Activated CD4-positive, alpha-beta T cell treated with anti-CD3 and anti-CD28 coated beads, Interleukin-2, amount 10 ng/mL, durations not matched to agents 24 days and 14 days (primary cell): ENCODE measurements around the gene GPR31. TPM values are rescaled to one million over a fixed set of nuclear protein-coding genes. Genes with fewer than 3 reads are reported as not detected.

Experiments
- DNase-seq: peaks from one replicate; pipeline ENCODE4 v3.0.0; 2022
- H3K27ac Mint-ChIP-seq: one replicate; pipeline ENCODE4 v1.8.0; 2022; ENCODE audit warnings: mild to moderate bottlenecking, mixed read lengths
- H3K27me3 Mint-ChIP-seq: one replicate; pipeline ENCODE4 v1.8.0; 2022; ENCODE audit warnings: mixed read lengths
- H3K36me3 Mint-ChIP-seq: one replicate; pipeline ENCODE4 v1.8.0; 2022; ENCODE audit warnings: low read depth, mild to moderate bottlenecking, mixed read lengths
- H3K4me1 Mint-ChIP-seq: one replicate; pipeline ENCODE4 v1.8.0; 2021; ENCODE audit warnings: mixed read lengths
- H3K4me3 Mint-ChIP-seq: one replicate; pipeline ENCODE4 v1.8.0; 2022; ENCODE audit warnings: mild to moderate bottlenecking, moderate library complexity, mixed read lengths
- H3K9me3 Mint-ChIP-seq: one replicate; pipeline ENCODE4 v1.8.0; 2021; ENCODE audit warnings: mixed read lengths
- intact Hi-C: fragments of 100-400 bp; cut with micrococcal nuclease; formaldehyde crosslinking; loops from one replicate; pipeline ENCODE4 v1.15.1; 2023
- total RNA-seq: library from RNA; stranded (reverse); gene quantifications from 2 replicates; pipeline ENCODE4 v1.2.3, GENCODE V29; 2022

Gene GPR31
- total RNA-seq, 1 donor from 2014 or later: not detected

- intact Hi-C loops: no loop called here
Measured at GRCh38 chr6:167140589-167141474, 16.9 kb downstream of the GPR31 start.

GRCh38 chr6:167139761-167140160, 18.0 kb downstream of the GPR31 start:
- no peak overlapping the region for H3K27ac Mint-ChIP-seq
- no peak for DNase-seq
- peaks cover 5% of the 10 kb centered on the region for H3K27me3 Mint-ChIP-seq
- no peaks in the 10 kb centered on the region for H3K36me3 Mint-ChIP-seq
- H3K9me3 Mint-ChIP-seq: no peaks in the 10 kb centered on the region
- intact Hi-C loops: no loop called here
- H3K4me1 Mint-ChIP-seq: peaks cover 3% of the 10 kb centered on the region
- H3K4me3 Mint-ChIP-seq: no peak overlapping the region

More at GRCh38 chr6:167140589-167141474, 16.9 kb downstream of the GPR31 start:
- Mint-ChIP-seq H3K9me3 (no peaks in the 10 kb centered on the region), H3K27me3 (peaks cover 5% of the 10 kb centered on the region), H3K27ac (no peak overlapping the region), H3K36me3 (no peaks in the 10 kb centered on the region), H3K4me3 (no peak overlapping the region), H3K4me1 (peaks cover 3% of the 10 kb centered on the region)
- DNase-seq: no peak

GRCh38 chr6:167137881-167138280, 19.9 kb downstream of the GPR31 start:
- H3K9me3 Mint-ChIP-seq: no peaks in the 10 kb centered on the region
- no peak overlapping the region for H3K27ac Mint-ChIP-seq
- no peak for DNase-seq
- no peaks in the 10 kb centered on the region for H3K36me3 Mint-ChIP-seq
- H3K27me3 Mint-ChIP-seq: peaks cover 5% of the 10 kb centered on the region
- intact Hi-C loops: no loop called here
- no peak overlapping the region for H3K4me3 Mint-ChIP-seq
- H3K4me1 Mint-ChIP-seq: peaks cover 3% of the 10 kb centered on the region

GRCh38 chr6:167137081-167137480, 20.7 kb downstream of the GPR31 start:
- Mint-ChIP-seq H3K9me3 (no peaks in the 10 kb centered on the region), H3K27ac (no peak overlapping the region), H3K4me1 (peaks cover under 1% of the 10 kb centered on the region), H3K27me3 (peaks cover 5% of the 10 kb centered on the region), H3K4me3 (no peak overlapping the region), H3K36me3 (no peaks in the 10 kb centered on the region)
- DNase-seq: no peak
- intact Hi-C loops: no loop called here

- Mint-ChIP-seq H3K4me1 (no peaks in the 10 kb centered on the region), H3K27ac (no peak overlapping the region), H3K9me3 (no peaks in the 10 kb centered on the region), H3K27me3 (peaks cover 5% of the 10 kb centered on the region), H3K4me3 (no peak overlapping the region), H3K36me3 (no peaks in the 10 kb centered on the region)
- DNase-seq: no peak
- intact Hi-C loops: no loop called here
Measured at GRCh38 chr6:167136376-167136775, 21.4 kb downstream of the GPR31 start.

- H3K27me3 Mint-ChIP-seq: peaks cover 5% of the 10 kb centered on the region
- DNase-seq: no peak
- no peak overlapping the region for H3K4me3 Mint-ChIP-seq
- no peaks in the 10 kb centered on the region for H3K36me3 Mint-ChIP-seq
- H3K27ac Mint-ChIP-seq: no peak overlapping the region
- intact Hi-C loops: no loop called here
- no peaks in the 10 kb centered on the region for H3K4me1 Mint-ChIP-seq
- no peaks in the 10 kb centered on the region for H3K9me3 Mint-ChIP-seq
Measured at GRCh38 chr6:167134448-167135328, 23.1 kb downstream of the GPR31 start.

DNA sequence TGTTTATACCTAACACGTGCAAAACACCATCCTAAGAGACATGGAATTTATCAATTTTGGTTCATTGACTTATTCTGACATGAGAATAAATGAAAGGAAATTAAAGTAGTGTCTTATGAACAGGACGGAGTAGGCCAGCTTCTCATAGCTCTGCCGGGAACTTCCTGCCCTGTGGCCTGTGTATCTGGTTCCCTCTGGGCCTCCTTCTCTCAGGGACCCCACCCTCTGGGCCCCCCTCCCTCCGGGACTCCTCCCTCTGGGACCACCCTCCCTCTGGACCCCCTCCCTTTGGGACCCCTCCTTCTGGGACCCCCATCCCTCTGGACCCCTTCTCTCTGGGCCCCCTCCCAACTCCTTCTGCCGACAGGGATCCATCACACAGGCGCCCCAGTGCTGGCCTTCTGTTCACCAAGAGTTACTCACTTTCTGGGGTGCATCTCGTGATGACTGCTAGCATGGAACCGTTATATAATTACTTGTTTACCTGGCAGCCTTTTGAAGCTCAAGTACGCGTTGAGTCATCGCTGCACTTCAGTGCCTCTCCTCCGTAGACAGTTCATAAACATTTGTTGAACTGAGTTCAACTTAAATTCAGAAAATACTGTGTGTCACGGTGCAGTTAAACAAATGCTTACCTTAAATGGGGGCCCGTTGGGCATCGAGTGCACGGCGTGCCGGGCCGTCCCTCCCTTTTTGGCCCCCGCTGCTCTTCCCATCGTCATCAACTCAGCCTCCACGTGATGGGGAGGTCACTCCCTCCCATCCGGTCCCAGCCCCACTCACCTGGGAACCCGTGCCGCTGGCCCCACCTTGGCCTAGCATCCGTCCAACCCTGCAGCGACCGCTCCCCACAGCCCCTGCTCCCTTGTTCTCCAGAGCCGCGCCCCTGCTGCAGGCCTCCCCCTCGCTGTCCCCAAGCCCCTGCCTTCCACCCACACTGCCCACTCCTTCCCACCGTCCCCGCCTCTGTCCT, 26.8 kb downstream of the GPR31 start:
- Mint-ChIP-seq H3K9me3 (peaks cover 4% of the 10 kb centered on the region), H3K36me3 (no peaks in the 10 kb centered on the region), H3K27me3 (no peaks in the 10 kb centered on the region), H3K27ac (no peak overlapping the region), H3K4me3 (no peak overlapping the region), H3K4me1 (no peaks in the 10 kb centered on the region)
- DNase-seq: no peak
- intact Hi-C loops: no loop called here

GRCh38 chr6:167130008-167130677, 27.6 kb downstream of the GPR31 start:
- H3K36me3 Mint-ChIP-seq: no peaks in the 10 kb centered on the region
- intact Hi-C loops: no loop called here
- no peak for DNase-seq

GRCh38 chr6:167129562-167129961, 28.2 kb downstream of the GPR31 start:
- Mint-ChIP-seq H3K27ac (no peak overlapping the region), H3K4me3 (no peak overlapping the region), H3K36me3 (no peaks in the 10 kb centered on the region), H3K4me1 (no peaks in the 10 kb centered on the region), H3K27me3 (no peaks in the 10 kb centered on the region), H3K9me3 (peaks cover 4% of the 10 kb centered on the region)
- no peak for DNase-seq
- intact Hi-C loops: no loop called here

More at GRCh38 chr6:167130008-167130677, 27.6 kb downstream of the GPR31 start:
- Mint-ChIP-seq H3K27me3 (no peaks in the 10 kb centered on the region), H3K4me1 (no peaks in the 10 kb centered on the region), H3K9me3 (peaks cover 4% of the 10 kb centered on the region), H3K4me3 (no peak overlapping the region), H3K27ac (no peak overlapping the region)

- no peaks in the 10 kb centered on the region for H3K36me3 Mint-ChIP-seq
- H3K4me3 Mint-ChIP-seq: no peak overlapping the region
- H3K4me1 Mint-ChIP-seq: no peaks in the 10 kb centered on the region
- peaks cover 4% of the 10 kb centered on the region for H3K9me3 Mint-ChIP-seq
- H3K27ac Mint-ChIP-seq: no peak overlapping the region
- no peaks in the 10 kb centered on the region for H3K27me3 Mint-ChIP-seq
- no peak for DNase-seq
- intact Hi-C loops: no loop called here
Measured at GRCh38 chr6:167129159-167129558, 28.6 kb downstream of the GPR31 start.

GRCh38 chr6:167127785-167128531, 29.8 kb downstream of the GPR31 start:
- Mint-ChIP-seq H3K4me3 (no peak overlapping the region), H3K27me3 (no peaks in the 10 kb centered on the region), H3K9me3 (peaks cover 4% of the 10 kb centered on the region), H3K27ac (no peak overlapping the region), H3K4me1 (no peaks in the 10 kb centered on the region), H3K36me3 (no peaks in the 10 kb centered on the region)
- no peak for DNase-seq
- intact Hi-C loops: no loop called here

DNA sequence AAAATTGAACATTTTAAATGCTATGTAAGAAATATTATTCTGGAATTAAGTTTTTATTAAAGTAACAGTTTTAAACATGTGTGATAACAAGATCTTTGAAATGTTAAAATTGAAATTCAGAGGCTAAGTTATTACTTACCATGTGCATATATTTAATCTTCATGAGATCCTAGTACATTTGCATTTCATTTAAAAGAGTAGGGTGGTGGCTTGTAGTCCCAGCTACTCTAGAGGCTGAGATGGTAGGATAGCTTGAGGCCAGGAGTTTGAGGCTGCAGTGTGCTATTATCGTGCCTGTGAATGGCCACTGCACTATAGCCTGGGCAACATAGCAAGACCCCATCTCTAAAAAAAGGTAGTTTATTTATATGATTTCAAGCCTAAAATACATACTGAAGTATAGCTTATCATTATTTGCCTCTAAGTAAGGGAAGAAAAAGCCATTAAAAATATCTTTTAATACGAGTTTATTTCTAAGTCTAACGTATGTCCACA, 31.9 kb downstream of the GPR31 start:
- DNase-seq: no peak
- no peaks in the 10 kb centered on the region for H3K4me1 Mint-ChIP-seq
- H3K9me3 Mint-ChIP-seq: peaks cover 4% of the 10 kb centered on the region
- H3K4me3 Mint-ChIP-seq: no peak overlapping the region
- no peaks in the 10 kb centered on the region for H3K36me3 Mint-ChIP-seq
- no peak overlapping the region for H3K27ac Mint-ChIP-seq
- intact Hi-C loops: no loop called here
- no peaks in the 10 kb centered on the region for H3K27me3 Mint-ChIP-seq
